ENCODE results near the gene ABHD16B.

The ABHD16B gene

GRCh38 chr20:63854069-63854765 is 7.1 kb upstream of the ABHD16B start:
- Histone ChIP-seq H3K27ac (ENCODE audit: low read depth, low read length, poor library complexity, severe bottlenecking) (no peak overlapping the region), H3K4me1 (ENCODE audit: insufficient read depth, low read length, severe bottlenecking) (no peaks in the 10 kb centered on the region), H2AFZ (ENCODE audit: low read length) (no peak overlapping the region), H3K4me2 (ENCODE audit: low read length) (no peak overlapping the region), H3K27me3 (ENCODE audit: insufficient read depth, low read length) (peaks cover 4% of the 10 kb centered on the region; the same call in 1 of the 2 replicates), H3F3A (ENCODE audit: insufficient read depth, low read length) (no peaks in the 10 kb centered on the region), H3K9me2 (ENCODE audit: low read depth, low read length) (no peaks in the 10 kb centered on the region), H3K79me2 (ENCODE audit: insufficient read depth, low read length) (no peaks in the 10 kb centered on the region), H3K9ac (ENCODE audit: low read length) (no peak overlapping the region), H3K4me3 (ENCODE audit: low read depth, low read length, poor library complexity, severe bottlenecking) (no peak overlapping the region), H4K20me1 (ENCODE audit: insufficient read depth, low read length) (no peaks in the 10 kb centered on the region), H3K36me3 (ENCODE audit: insufficient read depth, low read length) (no peaks in the 10 kb centered on the region), H3K9me3 (ENCODE audit: low read length) (no peaks in the 10 kb centered on the region)
- no peak for TF ChIP-seq CTCF (IDR thresholded peaks at IDR 0.05; ENCODE audit: low read length)
- TF ChIP-seq EZH2 (IDR thresholded peaks at IDR 0.05; ENCODE audit: borderline replicate concordance, low read length) = no peak

- H3K27ac ChIP-seq (ENCODE audit: low read depth, low read length, poor library complexity, severe bottlenecking) = no peak overlapping the region
- H3K27me3 ChIP-seq (ENCODE audit: insufficient read depth, low read length) = peaks cover 4% of the 10 kb centered on the region; the same call in 1 of the 2 replicates
- H3K79me2 ChIP-seq (ENCODE audit: insufficient read depth, low read length) = no peaks in the 10 kb centered on the region
- no peak overlapping the region for H3K4me2 ChIP-seq (ENCODE audit: low read length)
- H4K20me1 ChIP-seq (ENCODE audit: insufficient read depth, low read length) = no peaks in the 10 kb centered on the region
- H3K9me2 ChIP-seq (ENCODE audit: low read depth, low read length) = no peaks in the 10 kb centered on the region
- no peaks in the 10 kb centered on the region for H3K4me1 ChIP-seq (ENCODE audit: insufficient read depth, low read length, severe bottlenecking)
- H2AFZ ChIP-seq (ENCODE audit: low read length) = no peak overlapping the region
- no peaks in the 10 kb centered on the region for H3K9me3 ChIP-seq (ENCODE audit: low read length)
- H3K4me3 ChIP-seq (ENCODE audit: low read depth, low read length, poor library complexity, severe bottlenecking) = no peak overlapping the region
- H3F3A ChIP-seq (ENCODE audit: insufficient read depth, low read length) = no peaks in the 10 kb centered on the region
- TF ChIP-seq EZH2 (IDR thresholded peaks at IDR 0.05; ENCODE audit: borderline replicate concordance, low read length) = no peak
- TF ChIP-seq CTCF (IDR thresholded peaks at IDR 0.05; ENCODE audit: low read length) = no peak
- H3K9ac ChIP-seq (ENCODE audit: low read length) = no peak overlapping the region
- no peaks in the 10 kb centered on the region for H3K36me3 ChIP-seq (ENCODE audit: insufficient read depth, low read length)
Measured at GRCh38 chr20:63854766-63855362, 6.4 kb upstream of the ABHD16B start.

- H3K9me2 ChIP-seq (ENCODE audit: low read depth, low read length) = no peaks in the 10 kb centered on the region
- no peak overlapping the region for H3K4me2 ChIP-seq (ENCODE audit: low read length)
- no peak overlapping the region for H3K27ac ChIP-seq (ENCODE audit: low read depth, low read length, poor library complexity, severe bottlenecking)
- H3F3A ChIP-seq (ENCODE audit: insufficient read depth, low read length) = no peaks in the 10 kb centered on the region
- no peak overlapping the region for H3K4me3 ChIP-seq (ENCODE audit: low read depth, low read length, poor library complexity, severe bottlenecking)
- H3K9me3 ChIP-seq (ENCODE audit: low read length) = no peaks in the 10 kb centered on the region
- H3K36me3 ChIP-seq (ENCODE audit: insufficient read depth, low read length) = no peaks in the 10 kb centered on the region
- TF ChIP-seq CTCF (IDR thresholded peaks at IDR 0.05; ENCODE audit: low read length) (no peak), EZH2 (IDR thresholded peaks at IDR 0.05; ENCODE audit: borderline replicate concordance, low read length) (no peak)
- no peaks in the 10 kb centered on the region for H4K20me1 ChIP-seq (ENCODE audit: insufficient read depth, low read length)
- H3K27me3 ChIP-seq (ENCODE audit: insufficient read depth, low read length) = peaks cover 4% of the 10 kb centered on the region; the same call in 1 of the 2 replicates
- H3K4me1 ChIP-seq (ENCODE audit: insufficient read depth, low read length, severe bottlenecking) = no peaks in the 10 kb centered on the region
- H3K9ac ChIP-seq (ENCODE audit: low read length) = no peak overlapping the region
- H2AFZ ChIP-seq (ENCODE audit: low read length) = no peak overlapping the region
- H3K79me2 ChIP-seq (ENCODE audit: insufficient read depth, low read length) = no peaks in the 10 kb centered on the region
Measured at GRCh38 chr20:63855363-63856097, 5.8 kb upstream of the ABHD16B start.
